Measurements from ENCODE around the gene EXD1. TPM values are rescaled to one million over a fixed set of nuclear protein-coding genes. Genes with fewer than 3 reads are reported as not detected.

The EXD1 gene
- total and polyA plus RNA-seq, 2 experiments from 2014 or later = 0.07 TPM; not detected in 1

- no peak overlapping the region; the same call in 1 of the 2 replicates for H3K27ac ChIP-seq (ENCODE audit: low read depth)
Measured at GRCh38 chr15:41231422-41232226, 1.1 kb upstream of the EXD1 start.

More at GRCh38 chr15:41231422-41232226, 1.1 kb upstream of the EXD1 start:
- peak overlapping the region; percentile 90 for H3K4me2 ChIP-seq
- peak overlapping the region; percentile 92 for H2AFZ ChIP-seq
- ATAC-seq (peak; percentile 53), DNase-seq (ENCODE audit: low spot score) (no peak)
- H3K4me3 Mint-ChIP-seq = peak overlapping the region; percentile 87
- H3K36me3 Mint-ChIP-seq (ENCODE audit: low read depth) = no peaks in the 10 kb centered on the region
- H3K27me3 ChIP-seq (ENCODE audit: insufficient read depth) = 0 out of 2 replicates have a peak, but pooled peaks cover 10% of the 10 kb centered on the region
- H3K36me3 ChIP-seq (ENCODE audit: insufficient read depth) = no peaks in the 10 kb centered on the region
- peak overlapping the region; percentile 96 for H3K4me3 ChIP-seq
- H3K79me2 ChIP-seq (replicated peaks; ENCODE audit: insufficient read depth) = peaks cover 48% of the 10 kb centered on the region
- H3K4me1 Mint-ChIP-seq = peaks cover 16% of the 10 kb centered on the region
- H3K4me1 ChIP-seq (ENCODE audit: insufficient read depth) = peaks cover 25% of the 10 kb centered on the region
- 0 out of 2 replicates have a peak, but pooled peaks cover 3% of the 10 kb centered on the region for H3F3A ChIP-seq (replicated peaks; ENCODE audit: low read depth)
- peaks cover 3% of the 10 kb centered on the region; the same call in 1 of the 3 replicates for H3K9me3 Mint-ChIP-seq
- no peaks in the 10 kb centered on the region for H3K9me2 ChIP-seq (ENCODE audit: insufficient read depth)
- TF ChIP-seq ZNF114 (CRISPR knock-in tag; IDR thresholded peaks at IDR 0.05) (no peak), JUNB (IDR thresholded peaks at IDR 0.05; ENCODE audit: unreplicated experiment) (no peak), EZH2 (IDR thresholded peaks at IDR 0.05; ENCODE audit: low read depth, unreplicated experiment) (no peak), CREB1 (CRISPR knock-in tag; IDR thresholded peaks at IDR 0.05; ENCODE audit: low read depth) (no peak), ETS1 (IDR thresholded peaks at IDR 0.05) (no peak), STAT1 (IDR thresholded peaks at IDR 0.05; ENCODE audit: unreplicated experiment) (no peak), EZH2phosphoT487 (IDR thresholded peaks at IDR 0.05; ENCODE audit: unreplicated experiment) (no peak), POLR2AphosphoS5 (IDR thresholded peaks at IDR 0.05; ENCODE audit: low read depth) (no peak), ZNF462 (CRISPR knock-in tag; IDR thresholded peaks at IDR 0.05) (no peak), ZNF331 (CRISPR knock-in tag; IDR thresholded peaks at IDR 0.05; ENCODE audit: low read depth) (no peak), NANOG (IDR thresholded peaks at IDR 0.05; ENCODE audit: borderline replicate concordance) (no peak)
- TF ChIP-seq, protein P1, sequence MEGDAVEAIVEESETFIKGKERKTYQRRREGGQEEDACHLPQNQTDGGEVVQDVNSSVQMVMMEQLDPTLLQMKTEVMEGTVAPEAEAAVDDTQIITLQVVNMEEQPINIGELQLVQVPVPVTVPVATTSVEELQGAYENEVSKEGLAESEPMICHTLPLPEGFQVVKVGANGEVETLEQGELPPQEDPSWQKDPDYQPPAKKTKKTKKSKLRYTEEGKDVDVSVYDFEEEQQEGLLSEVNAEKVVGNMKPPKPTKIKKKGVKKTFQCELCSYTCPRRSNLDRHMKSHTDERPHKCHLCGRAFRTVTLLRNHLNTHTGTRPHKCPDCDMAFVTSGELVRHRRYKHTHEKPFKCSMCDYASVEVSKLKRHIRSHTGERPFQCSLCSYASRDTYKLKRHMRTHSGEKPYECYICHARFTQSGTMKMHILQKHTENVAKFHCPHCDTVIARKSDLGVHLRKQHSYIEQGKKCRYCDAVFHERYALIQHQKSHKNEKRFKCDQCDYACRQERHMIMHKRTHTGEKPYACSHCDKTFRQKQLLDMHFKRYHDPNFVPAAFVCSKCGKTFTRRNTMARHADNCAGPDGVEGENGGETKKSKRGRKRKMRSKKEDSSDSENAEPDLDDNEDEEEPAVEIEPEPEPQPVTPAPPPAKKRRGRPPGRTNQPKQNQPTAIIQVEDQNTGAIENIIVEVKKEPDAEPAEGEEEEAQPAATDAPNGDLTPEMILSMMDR (conservative IDR thresholded peaks at IDR 0.05; ENCODE audit: low read depth in 2 of 2) = no peak
- TF ChIP-seq, protein P2, sequence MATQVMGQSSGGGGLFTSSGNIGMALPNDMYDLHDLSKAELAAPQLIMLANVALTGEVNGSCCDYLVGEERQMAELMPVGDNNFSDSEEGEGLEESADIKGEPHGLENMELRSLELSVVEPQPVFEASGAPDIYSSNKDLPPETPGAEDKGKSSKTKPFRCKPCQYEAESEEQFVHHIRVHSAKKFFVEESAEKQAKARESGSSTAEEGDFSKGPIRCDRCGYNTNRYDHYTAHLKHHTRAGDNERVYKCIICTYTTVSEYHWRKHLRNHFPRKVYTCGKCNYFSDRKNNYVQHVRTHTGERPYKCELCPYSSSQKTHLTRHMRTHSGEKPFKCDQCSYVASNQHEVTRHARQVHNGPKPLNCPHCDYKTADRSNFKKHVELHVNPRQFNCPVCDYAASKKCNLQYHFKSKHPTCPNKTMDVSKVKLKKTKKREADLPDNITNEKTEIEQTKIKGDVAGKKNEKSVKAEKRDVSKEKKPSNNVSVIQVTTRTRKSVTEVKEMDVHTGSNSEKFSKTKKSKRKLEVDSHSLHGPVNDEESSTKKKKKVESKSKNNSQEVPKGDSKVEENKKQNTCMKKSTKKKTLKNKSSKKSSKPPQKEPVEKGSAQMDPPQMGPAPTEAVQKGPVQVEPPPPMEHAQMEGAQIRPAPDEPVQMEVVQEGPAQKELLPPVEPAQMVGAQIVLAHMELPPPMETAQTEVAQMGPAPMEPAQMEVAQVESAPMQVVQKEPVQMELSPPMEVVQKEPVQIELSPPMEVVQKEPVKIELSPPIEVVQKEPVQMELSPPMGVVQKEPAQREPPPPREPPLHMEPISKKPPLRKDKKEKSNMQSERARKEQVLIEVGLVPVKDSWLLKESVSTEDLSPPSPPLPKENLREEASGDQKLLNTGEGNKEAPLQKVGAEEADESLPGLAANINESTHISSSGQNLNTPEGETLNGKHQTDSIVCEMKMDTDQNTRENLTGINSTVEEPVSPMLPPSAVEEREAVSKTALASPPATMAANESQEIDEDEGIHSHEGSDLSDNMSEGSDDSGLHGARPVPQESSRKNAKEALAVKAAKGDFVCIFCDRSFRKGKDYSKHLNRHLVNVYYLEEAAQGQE (IDR thresholded peaks at IDR 0.05; ENCODE audit: unreplicated experiment) = no peak
- peaks cover 13% of the 10 kb centered on the region for H3K27me3 Mint-ChIP-seq (ENCODE audit: insufficient read depth, low read depth, poor library complexity)
- no peak overlapping the region for H3K27ac Mint-ChIP-seq
- peaks cover 17% of the 10 kb centered on the region; the same call in 1 of the 2 replicates for H4K20me1 ChIP-seq (replicated peaks; ENCODE audit: insufficient read depth)

All from GM23338 (cell line).